Effector CD8-positive, alpha-beta T cell (primary cell): ENCODE measurements around the gene USP5.

Source experiments
- DNase-seq: peaks from one replicate; lab custom pipeline; 2025; lab: John Stamatoyannopoulos, UW

USP5 gene

GRCh38 chr12:6825398-6826124 is 26.4 kb upstream of the USP5 start:
- peak; percentile 69 for DNase-seq

GRCh38 chr12:6826125-6826733 is 25.7 kb upstream of the USP5 start:
- DNase-seq, result no peak

- no peak for DNase-seq
Measured at GRCh38 chr12:6826734-6827436, 25.1 kb upstream of the USP5 start.

GRCh38 chr12:6827437-6827911 is 24.5 kb upstream of the USP5 start:
- peak; percentile 12 for DNase-seq

GRCh38 chr12:6827982-6828780 is 23.8 kb upstream of the USP5 start, which contains the start of gene P3H3:
Gene P3H3, plus strand, starts transcription at chr12:6828407. Its CDS starts 34 bp downstream, at chr12:6828441.
- DNase-seq, result no peak

GRCh38 chr12:6828781-6829535 is 23.0 kb upstream of the USP5 start:
- DNase-seq, result no peak

GRCh38 chr12:6829536-6830220 is 22.3 kb upstream of the USP5 start:
- DNase-seq, result no peak

GRCh38 chr12:6830286-6830890 is 21.6 kb upstream of the USP5 start:
- no peak for DNase-seq

GRCh38 chr12:6830999-6831398 is 21.0 kb upstream of the USP5 start:
- DNase-seq, result no peak

- DNase-seq, result no peak
Measured at GRCh38 chr12:6831450-6831995, 20.4 kb upstream of the USP5 start.

- no peak for DNase-seq
Measured at GRCh38 chr12:6832125-6832524, 19.8 kb upstream of the USP5 start.

GRCh38 chr12:6833189-6833890 is 18.6 kb upstream of the USP5 start:
- DNase-seq, result no peak

- DNase-seq, result no peak
Measured at GRCh38 chr12:6834254-6834653, 17.7 kb upstream of the USP5 start.

GRCh38 chr12:6834873-6835272 is 17.1 kb upstream of the USP5 start:
- DNase-seq, result no peak

GRCh38 chr12:6836851-6837250 is 15.1 kb upstream of the USP5 start:
- no peak for DNase-seq

GRCh38 chr12:6837370-6838060 is 14.4 kb upstream of the USP5 start:
- DNase-seq, result no peak

GRCh38 chr12:6838854-6839253 is 13.1 kb upstream of the USP5 start:
- no peak for DNase-seq

- no peak for DNase-seq
Measured at GRCh38 chr12:6839482-6840201, 12.3 kb upstream of the USP5 start.
